Retinal pigment epithelial cell (primary cell): ENCODE results near the gene FUT4.

Source experiments
- DNase-seq: peaks from one replicate; pipeline ENCODE4 v3.0.0-alpha.2; 2010; ENCODE audit warnings: low read depth
- H3K4me3 ChIP-seq: 2 replicates; pipeline ENCODE4 v1.5.1; 2011; ENCODE audit warnings: mild to moderate bottlenecking, low read length, control low read depth, moderate library complexity
- CTCF ChIP-seq: conservative IDR thresholded peaks from 2 replicates; pipeline ENCODE4 v1.5.1; 2011; ENCODE audit warnings: low read depth, low read length, control low read depth, inconsistent platforms

FUT4 gene

DNA sequence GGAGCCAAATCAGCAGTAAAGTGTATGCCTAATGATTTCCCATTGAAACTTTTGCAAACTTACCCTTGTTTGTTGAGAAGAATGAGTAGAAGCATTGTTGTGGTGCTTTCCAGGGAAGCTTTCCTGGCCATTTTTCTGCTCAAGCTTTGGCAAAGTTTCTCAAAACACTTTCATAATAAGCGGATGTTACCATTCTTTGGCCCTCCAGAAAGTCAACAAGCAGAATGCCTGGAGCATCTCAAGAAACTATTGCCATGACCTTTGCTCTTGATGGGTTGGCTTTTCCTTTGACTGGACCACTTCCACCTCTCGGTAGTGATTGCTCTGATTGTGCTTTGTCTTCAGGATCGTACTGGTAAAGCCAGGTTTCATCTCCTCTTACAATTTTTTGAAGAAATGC lies 34.1 kb downstream of the FUT4 start:
- no peak overlapping the region for H3K4me3 ChIP-seq

GRCh38 chr11:94581926-94582325 lies 38.2 kb downstream of the FUT4 start:
- no peak for DNase-seq
- no peak overlapping the region for H3K4me3 ChIP-seq
- no peak for TF ChIP-seq CTCF

More for the DNA sequence above, 34.1 kb downstream of the FUT4 start:
- no peak for TF ChIP-seq CTCF
- DNase-seq: no peak

GRCh38 chr11:94583213-94583865 lies 39.6 kb downstream of the FUT4 start:
- no peak for TF ChIP-seq CTCF
- H3K4me3 ChIP-seq: no peak overlapping the region

GRCh38 chr11:94583866-94584500 lies 40.3 kb downstream of the FUT4 start:
- no peak overlapping the region for H3K4me3 ChIP-seq
- DNase-seq: no peak

More at GRCh38 chr11:94583213-94583865, 39.6 kb downstream of the FUT4 start:
- no peak for DNase-seq

DNA sequence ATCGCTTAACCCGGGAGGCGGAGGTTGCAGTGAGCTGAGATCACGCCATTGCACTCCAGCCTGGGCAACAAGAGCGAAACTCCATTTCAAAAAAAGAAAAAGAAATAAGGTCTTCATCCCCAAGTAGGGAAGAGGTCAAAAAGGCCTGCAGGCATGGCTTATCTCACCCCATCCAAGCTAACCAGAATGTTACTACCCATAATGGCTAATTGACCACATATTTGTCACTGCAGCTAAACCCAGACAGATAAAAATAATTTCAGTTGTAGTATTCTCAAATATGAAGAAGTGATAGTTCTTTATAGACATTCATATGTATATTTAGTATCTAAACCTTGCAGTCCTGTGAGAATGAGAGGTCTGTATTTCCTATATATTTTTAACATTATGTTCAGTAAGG lies 41.3 kb downstream of the FUT4 start:
- no peak for DNase-seq
- no peak for TF ChIP-seq CTCF
- no peak overlapping the region for H3K4me3 ChIP-seq

More at GRCh38 chr11:94583866-94584500, 40.3 kb downstream of the FUT4 start:
- TF ChIP-seq CTCF: no peak

DNA sequence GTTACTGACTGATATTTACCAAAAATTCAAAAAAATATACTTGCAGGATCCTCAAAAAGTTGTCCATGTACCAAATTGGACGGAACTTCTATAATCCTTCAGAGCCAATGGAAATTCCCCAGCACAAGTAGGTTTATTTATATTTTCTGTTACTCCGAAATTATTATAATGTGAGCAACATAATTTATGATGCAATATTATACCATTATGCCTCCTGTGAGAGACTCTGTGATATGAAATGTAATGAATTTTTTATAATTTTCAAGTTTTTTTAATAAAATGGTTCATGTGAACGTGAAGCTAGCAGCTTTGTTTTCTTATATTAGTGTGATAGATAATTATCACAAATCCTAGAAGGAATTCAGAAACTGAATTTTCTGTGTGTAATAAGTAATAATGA lies 41.7 kb downstream of the FUT4 start:
- no peak overlapping the region for H3K4me3 ChIP-seq
- no peak for DNase-seq
- no peak for TF ChIP-seq CTCF

- no peak overlapping the region for H3K4me3 ChIP-seq
- no peak for DNase-seq
- TF ChIP-seq CTCF: no peak
Measured at GRCh38 chr11:94586546-94586945, 42.8 kb downstream of the FUT4 start.
